NCI-H2196 (cell line): Measurements from ENCODE around the gene NKTR.

ENCODE experiments used
- DNase-seq: peaks from one replicate; lab custom pipeline; 2025; ENCODE audit not compliant: unreplicated experiment; lab: John Stamatoyannopoulos, UW

NKTR gene

DNA sequence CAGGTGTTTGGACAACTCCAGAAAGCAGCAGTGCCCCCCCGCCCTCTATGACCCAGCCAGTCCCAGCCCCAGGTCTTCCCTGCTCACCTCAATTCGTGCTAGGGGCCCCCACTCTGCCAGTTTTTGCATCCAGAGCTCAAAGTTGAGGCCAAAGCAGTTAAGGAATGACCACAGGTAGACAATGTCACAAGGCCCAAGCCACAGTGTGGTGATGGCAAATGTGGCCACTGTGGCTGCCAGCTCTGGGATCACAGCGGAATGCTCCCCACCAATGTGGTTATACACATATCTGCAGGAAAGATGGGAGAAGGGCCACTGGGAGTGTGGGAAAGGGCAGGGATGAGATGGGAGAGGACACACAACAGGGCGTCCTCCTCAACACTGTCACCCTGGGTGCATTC is 93.0 kb downstream of the NKTR start:
- DNase-seq: no peak

- DNase-seq: no peak
These were observed 93.9 kb downstream of the NKTR start for GRCh38 chr3:42694366-42694765.

- DNase-seq: no peak
These were observed 96.1 kb downstream of the NKTR start for GRCh38 chr3:42696356-42697288.

DNA sequence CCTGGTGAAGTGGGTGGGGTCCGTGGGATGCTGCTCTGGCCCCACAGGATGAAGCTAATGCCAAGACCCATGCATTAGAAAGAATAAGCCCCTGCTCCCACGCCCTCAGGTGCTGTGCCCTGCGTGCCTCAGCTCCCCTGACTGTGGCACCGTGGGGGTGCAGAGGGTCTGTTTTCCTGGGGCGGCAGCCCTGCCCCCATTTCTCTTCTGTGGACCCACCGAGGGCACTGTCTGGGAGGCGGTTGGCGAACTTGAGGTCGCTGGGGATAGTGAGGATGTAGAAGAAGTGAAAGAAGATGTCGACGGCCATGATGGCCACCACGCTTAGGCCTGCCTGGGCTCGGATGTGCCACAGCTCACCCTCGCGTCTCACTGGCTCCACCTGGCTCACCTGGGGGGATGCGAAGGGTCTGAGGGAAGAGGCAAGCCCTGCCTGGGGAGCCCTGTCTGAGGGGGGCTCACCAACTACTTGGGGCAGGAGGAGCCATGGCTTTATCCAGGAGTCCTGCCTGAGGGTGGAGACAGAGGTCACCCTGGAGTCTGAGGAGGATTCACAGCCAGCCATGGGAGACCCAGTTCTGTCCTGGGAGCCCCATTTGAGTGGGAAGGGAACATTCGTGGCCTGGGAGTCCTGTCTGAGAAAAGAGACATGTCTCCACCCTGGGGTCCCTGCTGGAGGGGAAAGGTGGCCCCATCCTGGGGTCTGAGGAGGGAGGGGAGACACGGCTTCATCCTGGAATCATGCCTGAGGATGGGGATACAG is 97.0 kb downstream of the NKTR start:
- DNase-seq: no peak
